ENCODE measurements around the gene C4orf50. TPM values are rescaled to one million over a fixed set of nuclear protein-coding genes. Genes with fewer than 3 reads are reported as not detected.

C4orf50 gene
- total and polyA plus RNA-seq, 4 donors, result under 0.01 to 0.17 TPM; not detected in 2

DNA sequence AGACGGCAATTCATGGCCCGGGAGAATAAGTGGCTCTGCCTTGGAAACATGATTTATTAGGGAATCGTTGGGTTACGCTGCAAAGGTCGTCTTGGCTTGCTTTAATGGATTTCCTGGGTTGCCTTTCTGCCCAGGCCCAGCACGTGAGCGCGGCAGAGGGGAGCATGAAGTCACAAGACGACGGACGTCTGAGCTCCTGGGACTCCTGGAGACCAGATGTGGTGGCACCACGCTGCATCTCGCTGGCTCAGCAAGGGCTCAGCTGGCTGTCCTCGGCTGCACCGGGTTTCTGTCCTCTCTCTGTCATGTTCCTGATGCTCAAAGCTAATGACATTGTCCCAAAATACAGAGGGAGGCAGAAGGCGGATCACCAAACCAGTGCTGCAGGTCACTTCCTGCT is 61.2 kb downstream of the C4orf50 start (continued):
- TF ChIP-seq, protein P1, sequence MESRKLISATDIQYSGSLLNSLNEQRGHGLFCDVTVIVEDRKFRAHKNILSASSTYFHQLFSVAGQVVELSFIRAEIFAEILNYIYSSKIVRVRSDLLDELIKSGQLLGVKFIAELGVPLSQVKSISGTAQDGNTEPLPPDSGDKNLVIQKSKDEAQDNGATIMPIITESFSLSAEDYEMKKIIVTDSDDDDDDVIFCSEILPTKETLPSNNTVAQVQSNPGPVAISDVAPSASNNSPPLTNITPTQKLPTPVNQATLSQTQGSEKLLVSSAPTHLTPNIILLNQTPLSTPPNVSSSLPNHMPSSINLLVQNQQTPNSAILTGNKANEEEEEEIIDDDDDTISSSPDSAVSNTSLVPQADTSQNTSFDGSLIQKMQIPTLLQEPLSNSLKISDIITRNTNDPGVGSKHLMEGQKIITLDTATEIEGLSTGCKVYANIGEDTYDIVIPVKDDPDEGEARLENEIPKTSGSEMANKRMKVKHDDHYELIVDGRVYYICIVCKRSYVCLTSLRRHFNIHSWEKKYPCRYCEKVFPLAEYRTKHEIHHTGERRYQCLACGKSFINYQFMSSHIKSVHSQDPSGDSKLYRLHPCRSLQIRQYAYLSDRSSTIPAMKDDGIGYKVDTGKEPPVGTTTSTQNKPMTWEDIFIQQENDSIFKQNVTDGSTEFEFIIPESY (IDR thresholded peaks at IDR 0.05), result no peak
- TF ChIP-seq EGR1 (IDR thresholded peaks at IDR 0.05; ENCODE audit: low read depth in 2 of 2) (no peak), GABPA (IDR thresholded peaks at IDR 0.05 in 1 of 2, conservative IDR thresholded peaks at IDR 0.05 in 1 of 2) (no peak), NR2F2 (IDR thresholded peaks at IDR 0.05) (no peak), RXRA (IDR thresholded peaks at IDR 0.05) (no peak), HNF4G (IDR thresholded peaks at IDR 0.05) (no peak), FOXA2 (IDR thresholded peaks at IDR 0.05) (no peak), RAD21 (IDR thresholded peaks at IDR 0.05) (no peak), HNF4A (conservative IDR thresholded peaks at IDR 0.05) (no peak)
- TF ChIP-seq, protein P2, sequence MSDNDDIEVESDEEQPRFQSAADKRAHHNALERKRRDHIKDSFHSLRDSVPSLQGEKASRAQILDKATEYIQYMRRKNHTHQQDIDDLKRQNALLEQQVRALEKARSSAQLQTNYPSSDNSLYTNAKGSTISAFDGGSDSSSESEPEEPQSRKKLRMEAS (IDR thresholded peaks at IDR 0.05), result no peak
- TF ChIP-seq, protein P3, sequence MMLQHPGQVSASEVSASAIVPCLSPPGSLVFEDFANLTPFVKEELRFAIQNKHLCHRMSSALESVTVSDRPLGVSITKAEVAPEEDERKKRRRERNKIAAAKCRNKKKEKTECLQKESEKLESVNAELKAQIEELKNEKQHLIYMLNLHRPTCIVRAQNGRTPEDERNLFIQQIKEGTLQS (IDR thresholded peaks at IDR 0.05), result no peak

DNA sequence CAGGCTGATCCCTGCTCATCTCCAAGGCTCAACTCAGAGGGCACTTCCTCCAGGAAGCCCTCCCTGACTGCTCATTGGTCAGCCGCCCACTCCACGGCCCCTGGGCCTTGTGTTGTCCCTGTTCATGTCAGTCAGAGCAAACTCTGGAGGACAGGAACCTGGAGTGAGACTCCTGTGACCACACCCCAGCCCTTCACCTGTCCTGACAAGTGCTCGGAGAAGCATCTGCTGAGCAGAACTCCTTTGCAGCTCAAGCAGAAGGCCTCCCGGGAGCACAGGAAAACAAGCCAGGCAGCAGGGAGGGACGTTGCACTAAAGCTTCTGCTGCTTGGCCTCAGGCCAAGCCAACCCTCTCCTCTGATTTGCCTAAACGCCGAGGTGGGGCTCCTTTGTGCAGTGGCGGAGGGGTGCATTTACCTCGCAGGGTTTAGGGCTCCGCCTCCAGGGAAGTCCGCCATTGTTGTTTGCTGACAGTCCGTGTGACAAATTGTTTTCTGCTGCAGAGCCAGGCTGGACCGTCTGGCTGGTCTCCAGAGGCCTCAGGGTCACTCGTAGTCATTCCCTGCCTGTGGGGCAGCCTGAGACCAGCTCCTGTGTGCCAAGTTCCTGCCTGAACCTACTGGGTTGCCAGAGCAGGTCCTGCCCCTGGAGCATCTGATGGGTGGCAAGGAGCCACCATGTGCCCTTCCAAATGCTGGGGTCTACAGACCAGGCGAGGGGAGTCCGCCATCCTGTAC is 61.8 kb downstream of the C4orf50 start:
- 32% methylated on average over 16 of the region's 16 CpGs for WGBS

DNA sequence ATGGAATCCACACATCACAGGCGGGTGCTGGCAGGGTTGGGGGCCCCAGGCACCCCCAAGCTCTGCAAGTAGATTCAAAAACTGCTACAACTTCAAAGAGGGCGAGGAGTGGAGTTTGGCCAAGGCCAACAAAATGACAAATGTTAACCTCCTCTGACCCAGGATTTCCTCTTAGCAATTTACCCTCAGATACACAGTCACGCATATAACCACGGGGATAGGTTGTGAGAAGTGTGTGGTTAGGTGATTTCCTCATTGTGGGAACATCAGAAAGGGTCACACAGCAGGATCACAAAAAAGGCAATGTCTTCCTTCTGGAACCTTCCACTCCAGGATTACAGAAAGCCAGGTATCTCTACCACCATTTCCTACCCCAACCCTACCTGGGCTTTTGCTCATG is 62.4 kb downstream of the C4orf50 start:
- TF ChIP-seq, protein P1 (IDR thresholded peaks at IDR 0.05), result no peak
- TF ChIP-seq, protein P2 (IDR thresholded peaks at IDR 0.05), result no peak
- no peak for DNase-seq (ENCODE audit: low spot score)
- Histone ChIP-seq H3K9me3 (ENCODE audit: control insufficient read depth in 4 of 4, low read length in 3 of 4) (no peaks in the 10 kb centered on the region), H3K27ac (ENCODE audit: low read depth in 1 of 2, low read length in 2 of 2) (no peak overlapping the region), H3K9ac (ENCODE audit: low read depth in 1 of 2, low read length in 2 of 2) (no peak overlapping the region), H3K4me3 (ENCODE audit: low read depth in 1 of 3, low read length in 3 of 3) (no peak overlapping the region), H3K4me1 (ENCODE audit: control insufficient read depth in 4 of 4, insufficient read depth in 4 of 4, low read length in 3 of 4) (peaks cover 0 to 3% (median 0%) of the 10 kb centered on the region in 4 donors), H3K27me3 (ENCODE audit: control insufficient read depth in 4 of 4, insufficient read depth in 4 of 4, low read length in 3 of 4) (peaks cover 0 to 3% (median 0%) of the 10 kb centered on the region in 4 donors), H3K36me3 (ENCODE audit: control insufficient read depth in 4 of 4, insufficient read depth in 3 of 4, low read depth in 1 of 4, low read length in 3 of 4) (no peaks in the 10 kb centered on the region)
- 52% methylated on average over 4 of the region's 4 CpGs for WGBS

More for the DNA sequence above, 61.8 kb downstream of the C4orf50 start:
- Histone ChIP-seq H3K36me3 (ENCODE audit: control insufficient read depth in 4 of 4, insufficient read depth in 3 of 4, low read depth in 1 of 4, low read length in 3 of 4) (no peaks in the 10 kb centered on the region), H3K9ac (ENCODE audit: low read depth in 1 of 2, low read length in 2 of 2) (no peak overlapping the region), H3K9me3 (ENCODE audit: control insufficient read depth in 4 of 4, low read length in 3 of 4) (no peaks in the 10 kb centered on the region), H3K4me3 (ENCODE audit: low read depth in 1 of 3, low read length in 3 of 3) (no peak overlapping the region), H3K4me1 (ENCODE audit: control insufficient read depth in 4 of 4, insufficient read depth in 4 of 4, low read length in 3 of 4) (peaks cover 0 to 3% (median 0%) of the 10 kb centered on the region in 4 donors), H3K27ac (ENCODE audit: low read depth in 1 of 2, low read length in 2 of 2) (no peak overlapping the region), H3K27me3 (ENCODE audit: control insufficient read depth in 4 of 4, insufficient read depth in 4 of 4, low read length in 3 of 4) (peaks cover 0 to 3% (median 0%) of the 10 kb centered on the region in 4 donors)
- DNase-seq (ENCODE audit: low spot score), result no peak
- peak; percentile 82 for TF ChIP-seq NR2F2 (IDR thresholded peaks at IDR 0.05)
- TF ChIP-seq FOXA2 (IDR thresholded peaks at IDR 0.05), result no peak
- peak; percentile 31 for TF ChIP-seq YY1 (IDR thresholded peaks at IDR 0.05)
- no peak for TF ChIP-seq GABPA (IDR thresholded peaks at IDR 0.05 in 1 of 2, conservative IDR thresholded peaks at IDR 0.05 in 1 of 2)
